Smooth muscle cell (in vitro differentiated cells): Measurements from ENCODE around the gene RHO. TPM values are rescaled to one million over a fixed set of nuclear protein-coding genes. Genes with fewer than 3 reads are reported as not detected.
"Not testable (repeated sequence)": the region's sequence is repeated elsewhere in the genome, so short reads cannot be mapped to it uniquely, and the experiment has no call there.

Experiments used
- DNase-seq: peaks from one replicate; lab custom pipeline; 2025; ENCODE audit not compliant: unreplicated experiment; lab: John Stamatoyannopoulos, UW
- H2AFZ ChIP-seq: fragments of 200-600 bp; sonication (generic); 2 replicates; pipeline ENCODE4 v1.6.0; 2016; ENCODE audit warnings: antibody characterized with exemption, low read depth, mild to moderate bottlenecking
- H3F3A ChIP-seq: fragments of 200-600 bp; sonication (generic); 2 replicates; pipeline ENCODE4 v1.6.0; 2017; ENCODE audit warnings: antibody characterized with exemption, low read depth
- H3K27ac ChIP-seq: fragments of 200-600 bp; sonication (generic); 2 replicates; pipeline ENCODE4 v1.5.1; 2016; ENCODE audit warnings: low read depth, mild to moderate bottlenecking
- H3K27me3 ChIP-seq: fragments of 200-600 bp; sonication (generic); 2 replicates; pipeline ENCODE4 v1.6.1; 2016; ENCODE audit warnings: low read depth, mild to moderate bottlenecking
- H3K36me3 ChIP-seq: fragments of 200-600 bp; sonication (generic); 2 replicates; pipeline ENCODE4 v1.5.1; 2016; ENCODE audit warnings: low read depth
- H3K4me1 ChIP-seq: fragments of 200-600 bp; sonication (generic); 2 replicates; pipeline ENCODE4 v1.5.1; 2016; ENCODE audit warnings: low read depth
- H3K4me2 ChIP-seq: fragments of 200-600 bp; sonication (generic); 2 replicates; pipeline ENCODE4 v1.6.0; 2016; ENCODE audit warnings: mild to moderate bottlenecking
- H3K4me3 ChIP-seq: fragments of 200-600 bp; sonication (generic); 2 replicates; pipeline ENCODE4 v1.5.1; 2016; ENCODE audit warnings: mild to moderate bottlenecking
- H3K79me2 ChIP-seq: fragments of 200-600 bp; sonication (generic); 2 replicates; pipeline ENCODE4 v1.6.0; 2016; ENCODE audit warnings: low read depth, mild to moderate bottlenecking
- H3K9ac ChIP-seq: fragments of 200-600 bp; sonication (generic); 2 replicates; pipeline ENCODE4 v1.6.0; 2016; ENCODE audit warnings: low read depth
- H3K9me3 ChIP-seq: fragments of 200-600 bp; sonication (generic); replicated peaks from 2 replicates; pipeline ENCODE4 v1.5.1; 2016; ENCODE audit warnings: low read depth
- H4K20me1 ChIP-seq: fragments of 200-600 bp; sonication (generic); 2 replicates; pipeline ENCODE4 v1.6.0; 2016; ENCODE audit warnings: low read depth
- CTCF ChIP-seq: fragments of 200-600 bp; sonication (generic); IDR thresholded peaks from 2 replicates; pipeline ENCODE4 v1.5.1; 2017; ENCODE audit warnings: borderline replicate concordance, mild to moderate bottlenecking, antibody characterized with exemption; ENCODE audit not compliant: insufficient read depth, poor library complexity, severe bottlenecking
- WGBS: methylation state at CpG from one replicate; pipeline ENCODE4 v1.1.7; 2016; ENCODE audit warnings: low lambda C conversion rate; 5-methylcytosine and 5-hydroxymethylcytosine counted together
- polyA plus RNA-seq: library from polyadenylated mRNA; unstranded; fragments of >200 nt; fragmentation: Nextera tagmentation; extraction: Ambion mirVana; gene quantifications from 2 replicates; pipeline ENCODE4 v1.2.1, GENCODE V29; 2016
- total RNA-seq: library from RNA; depleted of rRNA; stranded (reverse); fragments of >200 nt; gene quantifications from 2 replicates; pipeline ENCODE4 v1.2.3, GENCODE V29; 2014

Gene RHO
- total and polyA plus RNA-seq, 2 experiments from 2014 or later: 0.63 TPM; not detected in 1

- no peaks in the 10 kb centered on the region for H3K79me2 ChIP-seq
- no peak overlapping the region for H3K4me3 ChIP-seq
- H3K27me3 ChIP-seq: no peaks in the 10 kb centered on the region
- 90% methylated on average over 8 of the region's 8 CpGs for WGBS
- no peak for DNase-seq
- no peaks in the 10 kb centered on the region for H3F3A ChIP-seq
- no peak overlapping the region for H3K27ac ChIP-seq
- no peak for TF ChIP-seq CTCF
- H3K4me1 ChIP-seq: peaks cover 18% of the 10 kb centered on the region
- no peaks in the 10 kb centered on the region for H3K9me3 ChIP-seq
- no peak overlapping the region for H3K4me2 ChIP-seq
- H4K20me1 ChIP-seq: no peaks in the 10 kb centered on the region
- no peak overlapping the region for H3K9ac ChIP-seq
- no peak overlapping the region for H2AFZ ChIP-seq
- H3K36me3 ChIP-seq: no peaks in the 10 kb centered on the region
These were observed 44.6 kb upstream of the RHO start for GRCh38 chr3:129483870-129484269.

DNA sequence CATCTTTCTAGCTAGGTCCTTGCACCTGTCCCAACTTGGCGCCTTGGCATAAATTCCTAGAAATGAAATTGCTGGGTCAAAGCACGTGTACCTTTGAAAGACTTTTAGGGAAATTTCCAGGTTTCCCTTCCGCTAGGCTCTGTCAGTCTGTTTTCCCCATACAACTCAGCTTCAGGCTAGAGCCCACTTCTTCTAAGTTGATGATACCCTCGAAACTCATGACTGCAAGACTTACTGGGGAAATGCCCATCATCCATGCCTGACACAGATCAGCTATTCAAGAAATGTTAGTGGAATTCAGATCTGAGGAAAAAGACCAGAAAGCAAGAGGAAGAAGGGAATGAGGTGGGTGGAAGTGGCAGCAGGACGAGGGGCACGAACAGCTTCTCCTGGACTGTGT lies 43.3 kb upstream of the RHO start:
- 87% methylated on average over 6 of the region's 6 CpGs for WGBS
- H2AFZ ChIP-seq, H3K9me3 ChIP-seq, DNase-seq, H3K4me2 ChIP-seq, H3K79me2 ChIP-seq, H3K27me3 ChIP-seq, H3K4me3 ChIP-seq, H3K9ac ChIP-seq, H3K36me3 ChIP-seq, H4K20me1 ChIP-seq, H3F3A ChIP-seq: not testable (repeated sequence)
- Histone ChIP-seq H3K27ac (peak overlapping the region; percentile 69), H3K4me1 (peaks cover 18% of the 10 kb centered on the region)

GRCh38 chr3:129485721-129486663 lies 42.4 kb upstream of the RHO start:
- H3K27ac ChIP-seq: peak overlapping the region; percentile 69
- H3K4me3 ChIP-seq: no peak overlapping the region
- H3K9me3 ChIP-seq: no peaks in the 10 kb centered on the region
- peaks cover 18% of the 10 kb centered on the region for H3K4me1 ChIP-seq
- H4K20me1 ChIP-seq: no peaks in the 10 kb centered on the region
- no peaks in the 10 kb centered on the region for H3F3A ChIP-seq
- no peaks in the 10 kb centered on the region for H3K27me3 ChIP-seq
- H2AFZ ChIP-seq: no peak overlapping the region
- H3K9ac ChIP-seq: peak overlapping the region; percentile 11
- H3K79me2 ChIP-seq: no peaks in the 10 kb centered on the region
- 55% methylated on average over 11 of the region's 11 CpGs for WGBS
- H3K36me3 ChIP-seq: no peaks in the 10 kb centered on the region
- no peak overlapping the region for H3K4me2 ChIP-seq
- no peak for DNase-seq
- TF ChIP-seq CTCF: no peak

DNA sequence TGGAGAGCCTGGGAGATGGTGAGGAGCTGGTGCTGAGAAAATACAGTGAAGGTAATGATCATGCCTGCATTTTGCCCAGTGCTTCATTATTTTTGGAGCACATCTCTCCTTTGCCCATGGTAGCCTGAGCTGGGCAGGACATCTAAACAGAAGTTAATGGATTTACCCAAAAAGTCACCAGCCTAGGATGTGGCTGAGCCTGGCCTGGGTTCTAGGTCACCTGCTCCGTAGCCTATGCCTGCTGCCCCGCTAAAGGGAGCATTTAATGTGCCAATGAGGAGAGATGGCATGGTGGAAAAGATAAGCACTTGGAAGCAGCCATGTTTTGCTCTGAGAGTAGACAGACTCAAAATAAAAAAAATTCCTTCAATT lies 41.8 kb upstream of the RHO start:
- WGBS: 100% methylated on average over 2 of the region's 2 CpGs
- no peak overlapping the region for H3K4me2 ChIP-seq
- H4K20me1 ChIP-seq: no peaks in the 10 kb centered on the region
- H3K27ac ChIP-seq: peak overlapping the region; percentile 69
- H3K9me3 ChIP-seq: no peaks in the 10 kb centered on the region
- no peaks in the 10 kb centered on the region for H3K79me2 ChIP-seq
- peak overlapping the region; percentile 11 for H3K9ac ChIP-seq
- no peaks in the 10 kb centered on the region for H3F3A ChIP-seq
- no peaks in the 10 kb centered on the region for H3K36me3 ChIP-seq
- no peak for DNase-seq
- H3K4me1 ChIP-seq: peaks cover 18% of the 10 kb centered on the region
- TF ChIP-seq CTCF: no peak
- no peak overlapping the region for H2AFZ ChIP-seq
- H3K27me3 ChIP-seq: no peaks in the 10 kb centered on the region
- H3K4me3 ChIP-seq: no peak overlapping the region
